ENCODE measurements around the gene ZNF394. TPM values are rescaled to one million over a fixed set of nuclear protein-coding genes. Genes with fewer than 3 reads are reported as not detected.

ZNF394 gene
- total and polyA plus RNA-seq, 9 donors = 19.2 to 43.8 (median 30.6) TPM

GRCh38 chr7:99448855-99449254 is 51.2 kb downstream of the ZNF394 start:
- H3K27ac ChIP-seq = no peak overlapping the region
- TF ChIP-seq POLR2A (IDR thresholded peaks at IDR 0.05) (no peak), CTCF (IDR thresholded peaks at IDR 0.05) (no peak), EP300 (IDR thresholded peaks at IDR 0.05) (no peak)
- 88 to 92% (median 91%) methylated on average over 10 of the region's 10 CpGs for WGBS, 3 donors
- intact Hi-C loops (cut with DNase I) = no loop called here
- DNase-seq = no peak
- no peak overlapping the region for H3K4me3 ChIP-seq
- no peaks in the 10 kb centered on the region for H3K36me3 ChIP-seq
- H3K9me3 ChIP-seq = no peaks in the 10 kb centered on the region
- H3K4me1 ChIP-seq (ENCODE audit: insufficient read depth) = no peaks in the 10 kb centered on the region
- no peaks in the 10 kb centered on the region for H3K27me3 ChIP-seq

DNA sequence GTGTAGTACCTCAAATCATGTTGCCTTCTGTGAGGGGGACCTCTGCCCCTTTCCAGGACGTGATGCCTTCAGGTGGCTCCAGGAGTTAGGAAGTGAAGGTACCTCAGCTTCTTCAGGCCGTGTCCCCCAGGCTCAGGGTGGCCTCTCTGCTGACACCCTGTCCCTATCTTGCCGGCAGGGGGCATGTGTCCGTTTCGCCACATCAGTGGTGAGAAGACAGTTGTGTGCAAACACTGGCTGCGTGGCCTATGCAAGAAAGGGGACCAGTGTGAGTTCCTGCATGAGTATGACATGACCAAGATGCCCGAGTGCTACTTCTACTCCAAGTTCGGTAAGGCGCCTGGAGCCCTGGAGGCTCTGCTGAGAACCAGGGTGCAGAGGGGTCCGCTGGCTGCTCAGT is 52.1 kb downstream of the ZNF394 start:
- H3K4me1 ChIP-seq (ENCODE audit: insufficient read depth) = no peaks in the 10 kb centered on the region
- H3K27ac ChIP-seq = no peak overlapping the region
- WGBS, 3 donors = 85 to 91% (median 88%) methylated on average over 10 of the region's 10 CpGs
- intact Hi-C loops (cut with DNase I) = no loop called here
- H3K4me3 ChIP-seq = no peak overlapping the region
- no peak for TF ChIP-seq EP300 (IDR thresholded peaks at IDR 0.05)
- no peak for TF ChIP-seq POLR2A (IDR thresholded peaks at IDR 0.05)
- H3K36me3 ChIP-seq = no peaks in the 10 kb centered on the region
- no peaks in the 10 kb centered on the region for H3K9me3 ChIP-seq
- DNase-seq = no peak
- no peaks in the 10 kb centered on the region for H3K27me3 ChIP-seq

DNA sequence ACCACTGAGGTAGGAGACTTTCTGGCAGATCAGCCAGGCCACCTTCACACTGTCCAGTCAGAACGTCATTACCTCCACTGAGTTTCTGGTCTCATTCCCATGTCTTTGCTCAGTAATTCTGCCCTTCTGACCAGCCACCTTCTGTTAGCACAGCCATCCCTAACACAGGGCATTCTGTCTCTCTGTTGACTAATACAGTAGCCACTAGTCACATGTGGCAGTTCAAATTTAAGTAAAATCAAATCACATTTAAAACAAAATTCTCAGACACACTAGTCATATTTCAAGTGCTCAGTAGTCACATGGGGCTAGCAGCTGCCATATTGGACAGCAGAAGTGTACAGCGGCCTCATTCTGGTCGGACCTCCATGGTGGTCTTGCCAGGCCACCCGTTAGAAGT is 54.0 kb downstream of the ZNF394 start:
- no peak overlapping the region for H3K27ac ChIP-seq
- H3K4me1 ChIP-seq (ENCODE audit: insufficient read depth) = peaks cover 6% of the 10 kb centered on the region
- no peaks in the 10 kb centered on the region for H3K27me3 ChIP-seq
- no peak for TF ChIP-seq CTCF (IDR thresholded peaks at IDR 0.05)
- TF ChIP-seq POLR2A (IDR thresholded peaks at IDR 0.05) = no peak
- no peak for TF ChIP-seq EP300 (IDR thresholded peaks at IDR 0.05)
- WGBS, 3 donors = 85 to 87% (median 85%) methylated on average over 4 of the region's 4 CpGs
- intact Hi-C loops (cut with DNase I) = no loop called here
- no peaks in the 10 kb centered on the region for H3K36me3 ChIP-seq
- no peak overlapping the region for H3K4me3 ChIP-seq
- no peak for DNase-seq
- H3K9me3 ChIP-seq = no peaks in the 10 kb centered on the region

Other genes with a start within 250 kb of the ZNF394 start
- not detected for gene MYH16, start 227.4 kb downstream of the ZNF394 start, total RNA-seq
- gene MYH16, start 227.4 kb downstream of the ZNF394 start, polyA plus RNA-seq = not detected
- 100 to 1,000 TPM in 5 of 7 donors, 10 to 100 TPM in 2; 83.7 to 134 (median 112) TPM for gene ARPC1A, start 174.4 kb downstream of the ZNF394 start, total RNA-seq
- 100 to 1,000 TPM in 1 of 2 donors, 10 to 100 TPM in 1; 98.1 to 138 TPM for gene ARPC1A, start 174.4 kb downstream of the ZNF394 start, polyA plus RNA-seq
- 10 to 100 TPM; 24.2 to 82.5 (median 42.9) TPM for gene ARPC1B, start 125.6 kb downstream of the ZNF394 start, total RNA-seq
- 10 to 100 TPM; 63.4 to 77.9 TPM for gene ARPC1B, start 125.6 kb downstream of the ZNF394 start, polyA plus RNA-seq
- gene PDAP1, start 91.7 kb downstream of the ZNF394 start, total RNA-seq = 10 to 100 TPM; 31.1 to 90.0 (median 83.9) TPM
- gene PDAP1, start 91.7 kb downstream of the ZNF394 start, polyA plus RNA-seq = 100 to 1,000 TPM in 1 of 2 donors, 10 to 100 TPM in 1; 81.5 to 155 TPM
- gene BUD31, start 91.3 kb downstream of the ZNF394 start, total RNA-seq = 10 to 100 TPM; 44.4 to 96.4 (median 53.4) TPM
- 100 to 1,000 TPM in 1 of 2 donors, 10 to 100 TPM in 1; 75.6 to 157 TPM for gene BUD31, start 91.3 kb downstream of the ZNF394 start, polyA plus RNA-seq
- 1 to 10 TPM; 3.9 to 8.3 (median 7.3) TPM for gene PTCD1, start 61.5 kb downstream of the ZNF394 start, total RNA-seq
- 1 to 10 TPM; 3.5 to 7.5 TPM for gene PTCD1, start 61.5 kb downstream of the ZNF394 start, polyA plus RNA-seq
- gene CPSF4, start 61.3 kb downstream of the ZNF394 start, total RNA-seq = 10 to 100 TPM; 12.1 to 40.9 (median 32.9) TPM
- 10 to 100 TPM; 10.7 to 36.4 TPM for gene CPSF4, start 61.3 kb downstream of the ZNF394 start, polyA plus RNA-seq
- gene ATP5MF, start 34.1 kb downstream of the ZNF394 start, total RNA-seq = 100 to 1,000 TPM; 122 to 415 (median 142) TPM
- gene ATP5MF, start 34.1 kb downstream of the ZNF394 start, polyA plus RNA-seq = 100 to 1,000 TPM; 418 to 456 TPM
- 10 to 100 TPM in 4 of 7 donors, 1 to 10 TPM in 3; 4.4 to 10.6 (median 10.1) TPM for gene ZNF789, start 27.4 kb downstream of the ZNF394 start, total RNA-seq
- 10 to 100 TPM in 1 of 2 donors, 1 to 10 TPM in 1; 6.7 to 15.8 TPM for gene ZNF789, start 27.4 kb downstream of the ZNF394 start, polyA plus RNA-seq
- gene ZKSCAN5, start 4.4 kb upstream of the ZNF394 start, total RNA-seq = 10 to 100 TPM in 1 of 7 donors, 1 to 10 TPM in 6; 5.4 to 12.1 (median 8.6) TPM
- 10 to 100 TPM in 1 of 2 donors, 1 to 10 TPM in 1; 5.2 to 10.5 TPM for gene ZKSCAN5, start 4.4 kb upstream of the ZNF394 start, polyA plus RNA-seq
- gene FAM200A, start 51.8 kb upstream of the ZNF394 start, total RNA-seq = 10 to 100 TPM in 2 of 7 donors, 1 to 10 TPM in 5; 6.4 to 13.5 (median 9.0) TPM
- gene FAM200A, start 51.8 kb upstream of the ZNF394 start, polyA plus RNA-seq = 1 to 10 TPM; 7.5 to 8.9 TPM
- 10 to 100 TPM; 48.7 to 68.5 (median 62.4) TPM for gene ZNF655, start 58.4 kb upstream of the ZNF394 start, total RNA-seq
- 10 to 100 TPM; 33.0 to 44.6 TPM for gene ZNF655, start 58.4 kb upstream of the ZNF394 start, polyA plus RNA-seq
- gene TMEM225B, start 98.0 kb upstream of the ZNF394 start, total RNA-seq = 1 to 10 TPM in 4 of 7 donors, under 1 TPM in 3; 0.25 to 3.5 (median 1.2) TPM
- gene TMEM225B, start 98.0 kb upstream of the ZNF394 start, polyA plus RNA-seq = 1 to 10 TPM in 1 of 2 donors, under 1 TPM in 1; 0.84 to 1.7 TPM
- 10 to 100 TPM; 10.2 to 21.1 (median 18.2) TPM for gene ZSCAN25, start 116.7 kb upstream of the ZNF394 start, total RNA-seq
- gene ZSCAN25, start 116.7 kb upstream of the ZNF394 start, polyA plus RNA-seq = 10 to 100 TPM in 1 of 2 donors, 1 to 10 TPM in 1; 9.8 to 10.7 TPM
- gene CYP3A5, start 179.7 kb upstream of the ZNF394 start, total RNA-seq = 10 to 100 TPM in 1 of 7 donors, 1 to 10 TPM in 3, under 1 TPM in 3; 0.20 to 34.5 (median 1.9) TPM
- gene CYP3A5, start 179.7 kb upstream of the ZNF394 start, polyA plus RNA-seq = 1 to 10 TPM in 1 of 2 donors, under 1 TPM in 1; 0.45 to 1.3 TPM
- under 1 TPM in 4 of 7 donors, not detected in 3; 0.20 to 0.36 (median 0.31) TPM for gene CYP3A7, start 234.9 kb upstream of the ZNF394 start, total RNA-seq
- gene CYP3A7, start 234.9 kb upstream of the ZNF394 start, polyA plus RNA-seq = under 1 TPM; 0.04 to 0.30 TPM

Measured in ovary (tissue), 9 donors.